ENCODE results near the gene SPECC1. TPM values are rescaled to one million over a fixed set of nuclear protein-coding genes. Genes with fewer than 3 reads are reported as not detected.

Gene SPECC1
- total RNA-seq, 1 donor from 2014 or later: 26.9 TPM

DNA sequence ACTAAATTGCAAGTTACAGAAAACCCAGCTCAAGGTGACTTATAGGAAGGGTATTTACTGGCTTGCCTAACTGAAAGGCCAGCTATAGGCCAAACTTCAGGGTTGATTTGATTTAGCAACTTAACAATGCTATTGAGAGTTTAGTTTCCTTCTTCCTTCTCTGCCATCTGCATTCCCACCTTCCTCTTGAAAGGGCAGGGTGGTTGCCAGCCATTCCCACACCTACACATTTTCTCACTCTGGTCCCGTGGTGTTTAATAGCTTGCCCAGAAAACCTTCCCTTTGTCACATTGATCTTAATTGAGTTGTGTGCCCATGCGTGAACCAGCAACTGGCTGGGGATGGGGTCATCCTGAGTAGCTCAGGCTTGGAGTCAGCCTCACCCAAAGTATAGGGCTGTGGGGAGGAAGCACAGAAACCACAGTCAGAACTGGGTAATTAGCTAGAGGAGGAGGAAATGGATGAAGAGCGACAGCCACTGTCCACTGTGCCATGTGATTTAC, 194.7 kb downstream of the SPECC1 start:
- peak in 1 of 2 donors; percentile 54 for ATAC-seq
- no peaks in the 10 kb centered on the region for H3K9me3 ChIP-seq
- intact Hi-C loops (cut with DNase I): no loop called here
- TF ChIP-seq, protein P1, sequence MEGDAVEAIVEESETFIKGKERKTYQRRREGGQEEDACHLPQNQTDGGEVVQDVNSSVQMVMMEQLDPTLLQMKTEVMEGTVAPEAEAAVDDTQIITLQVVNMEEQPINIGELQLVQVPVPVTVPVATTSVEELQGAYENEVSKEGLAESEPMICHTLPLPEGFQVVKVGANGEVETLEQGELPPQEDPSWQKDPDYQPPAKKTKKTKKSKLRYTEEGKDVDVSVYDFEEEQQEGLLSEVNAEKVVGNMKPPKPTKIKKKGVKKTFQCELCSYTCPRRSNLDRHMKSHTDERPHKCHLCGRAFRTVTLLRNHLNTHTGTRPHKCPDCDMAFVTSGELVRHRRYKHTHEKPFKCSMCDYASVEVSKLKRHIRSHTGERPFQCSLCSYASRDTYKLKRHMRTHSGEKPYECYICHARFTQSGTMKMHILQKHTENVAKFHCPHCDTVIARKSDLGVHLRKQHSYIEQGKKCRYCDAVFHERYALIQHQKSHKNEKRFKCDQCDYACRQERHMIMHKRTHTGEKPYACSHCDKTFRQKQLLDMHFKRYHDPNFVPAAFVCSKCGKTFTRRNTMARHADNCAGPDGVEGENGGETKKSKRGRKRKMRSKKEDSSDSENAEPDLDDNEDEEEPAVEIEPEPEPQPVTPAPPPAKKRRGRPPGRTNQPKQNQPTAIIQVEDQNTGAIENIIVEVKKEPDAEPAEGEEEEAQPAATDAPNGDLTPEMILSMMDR (IDR thresholded peaks at IDR 0.05): no peak
- no peak overlapping the region for H3K27ac ChIP-seq
- no peaks in the 10 kb centered on the region for H3K27me3 ChIP-seq (ENCODE audit: low read depth)
- H3K4me3 ChIP-seq: no peak overlapping the region
- peaks cover 14% of the 10 kb centered on the region for H3K4me1 ChIP-seq
- H3K36me3 ChIP-seq: no peaks in the 10 kb centered on the region
- DNase-seq: no peak

DNA sequence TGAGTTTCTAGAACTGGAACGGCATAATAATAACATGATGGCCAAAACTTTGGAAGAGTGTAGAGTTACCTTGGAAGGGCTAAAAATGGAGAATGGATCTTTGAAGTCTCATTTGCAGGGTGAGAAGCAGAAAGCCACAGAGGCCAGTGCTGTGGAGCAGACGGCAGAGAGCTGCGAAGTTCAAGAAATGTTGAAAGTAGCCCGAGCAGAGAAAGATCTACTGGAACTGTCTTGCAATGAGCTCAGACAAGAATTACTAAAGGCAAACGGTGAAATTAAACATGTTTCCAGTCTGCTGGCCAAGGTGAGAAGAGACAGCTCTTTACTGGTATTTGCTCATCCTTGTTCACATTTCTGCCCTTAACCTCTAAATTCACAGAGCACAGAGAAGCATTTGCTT, 196.4 kb downstream of the SPECC1 start:
- TF ChIP-seq, protein P1 (IDR thresholded peaks at IDR 0.05): no peak
- DNase-seq (no peak), ATAC-seq (no peak)
- no peaks in the 10 kb centered on the region for H3K9me3 ChIP-seq
- no peaks in the 10 kb centered on the region for H3K27me3 ChIP-seq (ENCODE audit: low read depth)
- H3K4me1 ChIP-seq: peaks cover 14% of the 10 kb centered on the region
- intact Hi-C loops (cut with DNase I): no loop called here
- no peaks in the 10 kb centered on the region for H3K36me3 ChIP-seq
- no peak overlapping the region for H3K4me3 ChIP-seq
- no peak overlapping the region for H3K27ac ChIP-seq

DNA sequence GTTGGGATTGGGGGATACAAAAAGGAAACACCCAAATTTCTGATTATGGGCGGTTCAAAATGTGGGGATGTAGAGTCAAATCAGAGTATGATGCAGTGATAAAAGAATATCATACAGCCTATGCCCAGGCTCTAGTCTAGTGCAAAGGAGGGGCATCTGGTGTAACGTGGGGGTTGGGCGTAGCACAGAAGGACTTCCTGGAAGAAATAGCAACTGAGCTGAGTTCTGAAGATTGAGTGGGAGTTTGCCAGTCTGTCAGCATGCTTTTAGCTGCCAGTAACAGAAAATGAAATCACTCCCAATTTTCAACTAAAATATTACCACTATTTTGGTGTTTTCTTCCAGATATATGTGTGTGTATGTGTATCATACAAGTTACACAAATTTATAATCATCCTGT, 196.9 kb downstream of the SPECC1 start:
- ATAC-seq: peak; percentile 81 to 83
- no peak for DNase-seq
- TF ChIP-seq, protein P1 (IDR thresholded peaks at IDR 0.05): no peak
- intact Hi-C loops (cut with DNase I): no loop called here
- H3K9me3 ChIP-seq: no peaks in the 10 kb centered on the region
- H3K27ac ChIP-seq: no peak overlapping the region
- no peak overlapping the region for H3K4me3 ChIP-seq
- no peaks in the 10 kb centered on the region for H3K27me3 ChIP-seq (ENCODE audit: low read depth)
- H3K36me3 ChIP-seq: no peaks in the 10 kb centered on the region
- peaks cover 14% of the 10 kb centered on the region for H3K4me1 ChIP-seq

DNA sequence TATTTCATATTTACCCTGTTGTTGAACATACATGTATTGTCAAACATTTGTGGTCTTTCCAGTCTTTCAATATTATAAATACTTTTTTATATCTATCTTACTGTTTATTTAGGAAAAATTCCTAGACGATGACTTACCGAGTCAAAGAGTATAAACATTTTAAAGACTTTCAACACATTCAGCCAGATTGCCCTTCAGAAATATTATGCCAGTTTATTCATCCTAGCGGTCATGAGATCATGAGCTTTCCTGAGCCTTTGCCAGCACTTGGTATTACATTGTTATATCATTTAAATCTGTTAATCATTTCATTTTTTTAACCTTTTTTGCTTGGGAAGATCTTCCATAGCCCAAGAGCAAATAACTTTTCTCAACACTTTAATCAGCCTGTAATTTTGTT, 197.4 kb downstream of the SPECC1 start:
- Histone ChIP-seq H3K27ac (no peak overlapping the region), H3K4me3 (no peak overlapping the region), H3K27me3 (ENCODE audit: low read depth) (no peaks in the 10 kb centered on the region), H3K4me1 (peaks cover 14% of the 10 kb centered on the region), H3K36me3 (no peaks in the 10 kb centered on the region), H3K9me3 (no peaks in the 10 kb centered on the region)
- TF ChIP-seq, protein P1 (IDR thresholded peaks at IDR 0.05): no peak
- DNase-seq (no peak), ATAC-seq (peak in 1 of 2 donors; percentile 56)
- intact Hi-C loops (cut with DNase I): no loop called here

DNA sequence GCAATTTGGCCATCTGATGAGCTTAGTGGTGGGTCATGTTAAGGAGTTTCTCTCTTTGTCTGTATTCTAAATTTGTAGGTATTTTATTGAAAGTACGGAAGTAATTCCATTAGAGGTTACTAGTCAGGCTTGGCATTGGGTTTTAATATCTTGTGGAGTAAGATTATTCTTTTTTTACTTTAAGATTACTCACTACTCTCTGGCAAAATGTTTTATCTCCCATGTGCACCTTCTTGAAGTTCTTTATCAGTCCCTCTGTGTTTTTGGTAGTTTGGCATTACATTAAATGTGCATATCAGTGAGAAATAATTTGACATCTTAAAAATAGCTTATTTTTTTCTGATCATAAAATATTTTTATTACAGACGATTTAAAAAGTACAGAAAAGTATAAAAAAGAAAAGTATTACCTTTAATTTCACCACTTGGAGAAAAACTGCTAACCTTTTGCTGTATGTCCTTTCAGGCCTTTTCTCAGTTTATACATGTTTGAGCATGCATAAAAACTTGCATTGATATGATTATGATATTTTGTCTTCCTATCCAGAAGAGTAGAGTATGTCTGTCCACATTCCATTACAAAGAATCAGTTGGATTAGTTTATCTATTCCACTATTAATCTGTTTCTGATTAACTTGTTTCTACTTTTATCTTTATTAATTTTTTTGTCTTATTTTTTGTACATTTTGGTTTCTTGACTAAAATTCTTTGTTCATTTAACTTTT, 198.3 kb downstream of the SPECC1 start:
- Histone ChIP-seq H3K27me3 (ENCODE audit: low read depth) (no peaks in the 10 kb centered on the region), H3K36me3 (no peaks in the 10 kb centered on the region), H3K4me3 (no peak overlapping the region), H3K9me3 (no peaks in the 10 kb centered on the region), H3K27ac (no peak overlapping the region), H3K4me1 (peaks cover 14% of the 10 kb centered on the region)
- TF ChIP-seq, protein P1 (IDR thresholded peaks at IDR 0.05): no peak
- DNase-seq (no peak), ATAC-seq (no peak)
- intact Hi-C loops (cut with DNase I): no loop called here

All from lower lobe of right lung (tissue), 2 donors.